Breast epithelium (tissue), 4 donors: ENCODE data around the gene MSL3. TPM values are rescaled to one million over a fixed set of nuclear protein-coding genes. Genes with fewer than 3 reads are reported as not detected.
A peak's percentile ranks its signal among the peaks of the same experiment; 100 is the strongest.

ENCODE experiments used
- DNase-seq, 2 donors: peaks; one replicate each; pipeline ENCODE4 v3.0.0-alpha.2; 2019; ENCODE audit warnings: low spot score in 2 of 2
- H3K27ac ChIP-seq, 2 donors: fragments of 200-600 bp; sonication (generic) in 1 of 2; one replicate each; pipeline ENCODE4 v1.5.1; 2016 to 2019; ENCODE audit warnings: mild to moderate bottlenecking in 1 of 2
- H3K27me3 ChIP-seq, 2 donors: fragments of 200-600 bp; sonication (generic) in 1 of 2; one replicate each; pipeline versions ENCODE4 v1.5.1 to v1.6.0; 2017 to 2019; ENCODE audit warnings: control low read depth in 1 of 2, mild to moderate bottlenecking in 1 of 2
- H3K36me3 ChIP-seq: fragments of 200-600 bp; one replicate; pipeline ENCODE4 v1.5.1; 2019
- H3K4me1 ChIP-seq, 2 donors: fragments of 200-600 bp; sonication (generic); one replicate each; pipeline ENCODE4 v1.5.1; 2016 to 2019; ENCODE audit warnings: control low read depth in 1 of 2
- H3K4me3 ChIP-seq, 3 donors: fragments of 200-600 bp; sonication (generic); 1 replicate in 2 of 3; 2 replicates in 1 of 3; pipeline ENCODE4 v1.5.1; 2016 to 2019; ENCODE audit warnings: mild to moderate bottlenecking in 3 of 3, moderate library complexity in 2 of 3
- H3K9me3 ChIP-seq, 2 donors: fragments of 200-600 bp; sonication (generic) in 1 of 2; one replicate each; pipeline ENCODE4 v1.5.1; 2016 to 2019; ENCODE audit warnings: control low read depth in 1 of 2
- CTCF ChIP-seq, 3 donors: fragments of 450-650 bp; IDR thresholded peaks; one replicate each; pipeline ENCODE4 v1.5.1; 2016 to 2017; ENCODE audit warnings: antibody characterized with exemption in 3 of 3, mild to moderate bottlenecking in 3 of 3, moderate library complexity in 3 of 3
- POLR2A ChIP-seq: fragments of 450-650 bp; IDR thresholded peaks from one replicate; pipeline ENCODE4 v1.6.1; 2016; ENCODE audit warnings: antibody characterized with exemption, mild to moderate bottlenecking, moderate library complexity
- POLR2AphosphoS5 ChIP-seq, 3 donors: sonication (generic); formaldehyde crosslinking; IDR thresholded peaks; one replicate each; pipeline ENCODE4 v1.6.1; 2017; ENCODE audit warnings: antibody characterized with exemption in 3 of 3
- intact Hi-C: fragments of 100-400 bp; cut with DNase I; formaldehyde crosslinking; loops from one replicate; pipeline ENCODE4 v1.15.1; 2023; ENCODE audit warnings: low total_unique reads
- total RNA-seq, 3 donors: library from RNA; depleted of rRNA; stranded (reverse); fragments of >200 nt; gene quantifications; one replicate each; pipeline ENCODE4 v1.1.0, GENCODE V29; 2016

The MSL3 gene
- total RNA-seq, 3 donors from 2014 or later: 20.0 to 26.3 (median 24.3) TPM

- H3K4me1 ChIP-seq: no peaks in the 10 kb centered on the region
- H3K27me3 ChIP-seq: peaks cover 0 to 10% of the 10 kb centered on the region in 2 donors
- DNase-seq: peak; percentile 53 to 73
- intact Hi-C loops: no loop called here
- H3K27ac ChIP-seq: peak overlapping the region; percentile 87 to 95
- H3K36me3 ChIP-seq: no peaks in the 10 kb centered on the region
- no peaks in the 10 kb centered on the region for H3K9me3 ChIP-seq
- TF ChIP-seq POLR2A: no peak
- peak in 2 of 3 donors; percentile 13 to 33 for TF ChIP-seq POLR2AphosphoS5 (IDR thresholded peaks at IDR 0.05)
- TF ChIP-seq CTCF (IDR thresholded peaks at IDR 0.05): peak; percentile 34 to 49 (median 37)
- peak overlapping the region; percentile 62 to 84 (median 70) for H3K4me3 ChIP-seq
Measured at GRCh38 chrX:11758400-11759171, 549 bp downstream of the MSL3 start.

- no peaks in the 10 kb centered on the region for H3K9me3 ChIP-seq
- no peak for TF ChIP-seq CTCF (IDR thresholded peaks at IDR 0.05)
- TF ChIP-seq POLR2A: no peak
- no peak for TF ChIP-seq POLR2AphosphoS5 (IDR thresholded peaks at IDR 0.05)
- H3K4me1 ChIP-seq: no peaks in the 10 kb centered on the region
- no peak for DNase-seq
- intact Hi-C loops: no loop called here
- no peaks in the 10 kb centered on the region for H3K36me3 ChIP-seq
- H3K27ac ChIP-seq: peak overlapping the region; percentile 87 to 95
- peaks cover 0 to 11% of the 10 kb centered on the region in 2 donors for H3K27me3 ChIP-seq
- H3K4me3 ChIP-seq: peak overlapping the region; percentile 62 to 84 (median 70)
Measured at GRCh38 chrX:11759172-11759460, 1.1 kb downstream of the MSL3 start.

- Histone ChIP-seq H3K9me3 (no peaks in the 10 kb centered on the region), H3K27ac (peak overlapping the region; percentile 87 to 95), H3K27me3 (peaks cover 0 to 9% of the 10 kb centered on the region in 2 donors), H3K4me3 (peak overlapping the region; percentile 62 to 84 (median 70)), H3K4me1 (no peaks in the 10 kb centered on the region), H3K36me3 (no peaks in the 10 kb centered on the region)
- intact Hi-C loops: no loop called here
- DNase-seq: peak; percentile 60 to 81
- TF ChIP-seq POLR2A (no peak), POLR2AphosphoS5 (IDR thresholded peaks at IDR 0.05) (no peak), CTCF (IDR thresholded peaks at IDR 0.05) (peak in 1 of 3 donors; percentile 26)
Measured at GRCh38 chrX:11759461-11760311, 1.6 kb downstream of the MSL3 start.

- Histone ChIP-seq H3K36me3 (no peaks in the 10 kb centered on the region), H3K27me3 (peaks cover 0 to 11% of the 10 kb centered on the region in 2 donors), H3K27ac (no peak overlapping the region), H3K9me3 (no peaks in the 10 kb centered on the region), H3K4me3 (no peak overlapping the region), H3K4me1 (no peaks in the 10 kb centered on the region)
- no peak for DNase-seq
- intact Hi-C loops: no loop called here
- TF ChIP-seq POLR2AphosphoS5 (IDR thresholded peaks at IDR 0.05) (no peak), CTCF (IDR thresholded peaks at IDR 0.05) (no peak)
Measured at GRCh38 chrX:11760958-11761357, 2.9 kb downstream of the MSL3 start.

GRCh38 chrX:11764602-11765067 is 6.6 kb downstream of the MSL3 start:
- H3K4me1 ChIP-seq: no peaks in the 10 kb centered on the region
- DNase-seq: no peak
- no peak for TF ChIP-seq POLR2A
- no peak for TF ChIP-seq CTCF (IDR thresholded peaks at IDR 0.05)
- no peak overlapping the region for H3K4me3 ChIP-seq
- intact Hi-C loops: no loop called here
- H3K27ac ChIP-seq: no peak overlapping the region
- H3K36me3 ChIP-seq: peaks cover 3% of the 10 kb centered on the region
- H3K9me3 ChIP-seq: no peaks in the 10 kb centered on the region
- H3K27me3 ChIP-seq: peaks cover 0 to 17% of the 10 kb centered on the region in 2 donors
